K562 (cell line): ENCODE data around the gene CSTB. TPM values are rescaled to one million over a fixed set of nuclear protein-coding genes. Genes with fewer than 3 reads are reported as not detected.
A peak's percentile ranks its signal among the peaks of the same experiment; 100 is the strongest.

Experiments used
- BDP1 ChIP-seq: IDR thresholded peaks from 3 replicates; pipeline ENCODE4 v1.6.1; 2011; ENCODE audit not compliant: insufficient read length, insufficient read depth
- CEBPB ChIP-seq: fragments of 450-650 bp; IDR thresholded peaks from 2 replicates; pipeline ENCODE4 v1.6.1; 2016; ENCODE audit warnings: missing genetic modification characterization, missing compliant biosample characterization
- EGR1 ChIP-seq: fragments of 450-650 bp; conservative IDR thresholded peaks from 2 replicates; pipeline ENCODE4 v1.6.1; 2017; ENCODE audit warnings: mild to moderate bottlenecking
- JUND ChIP-seq, 2 experiments: IDR thresholded peaks; 2 replicates in 1 of 2; 3 replicates in 1 of 2; pipeline ENCODE4 v1.6.1; 2011; ENCODE audit warnings: borderline replicate concordance in 2 of 2, low read depth in 2 of 2, low read length in 2 of 2, improper control_type of control experiment in 1 of 2, missing biosample characterization in 1 of 2, missing genetic modification characterization in 1 of 2, missing genetic modification reagents in 1 of 2
- MAFG ChIP-seq: fragments of 450-650 bp; conservative IDR thresholded peaks from 2 replicates; pipeline ENCODE4 v1.6.1; 2016; ENCODE audit warnings: missing genetic modification characterization, missing compliant biosample characterization
- NCOA6 ChIP-seq: fragments of 450-650 bp; IDR thresholded peaks from 2 replicates; pipeline ENCODE4 v1.6.1; 2017; ENCODE audit warnings: mild to moderate bottlenecking
- PCBP1 ChIP-seq: fragments of 200-400 bp; formaldehyde crosslinking; IDR thresholded peaks from 2 replicates; pipeline ENCODE4 v1.6.1; 2018; ENCODE audit warnings: mild to moderate bottlenecking, low read depth, low read length; ENCODE audit not compliant: poor library complexity, severe bottlenecking
- PHB ChIP-seq: fragments of 250-450 bp; sonication (Bioruptor Pico); IDR thresholded peaks from 2 replicates; pipeline ENCODE4 v1.5.0; 2021
- POLR2H ChIP-seq: IDR thresholded peaks from 2 replicates; pipeline ENCODE4 v1.6.1; 2016; ENCODE audit warnings: missing genetic modification characterization, low read depth, mild to moderate bottlenecking, control low read depth, missing compliant biosample characterization, moderate library complexity
- RFX7 ChIP-seq: fragments of 250-450 bp; sonication (Bioruptor Pico); IDR thresholded peaks from 2 replicates; pipeline ENCODE4 v1.5.1; 2021; ENCODE audit warnings: mild to moderate bottlenecking
- SETDB1 ChIP-seq: IDR thresholded peaks from one replicate; pipeline ENCODE4 v1.6.1; 2012; ENCODE audit warnings: low read length, control low read depth, inconsistent platforms
- SIN3A ChIP-seq, 2 experiments: fragments of 150-350 bp in 1 of 2; IDR thresholded peaks; 2 replicates each; pipeline ENCODE4 v1.6.1; 2011 to 2016; ENCODE audit warnings: borderline replicate concordance in 2 of 2, low read depth in 2 of 2, low read length in 2 of 2, mild to moderate bottlenecking in 2 of 2, moderate library complexity in 2 of 2; ENCODE audit not compliant: control insufficient read depth in 1 of 2
- SMARCA5 ChIP-seq: fragments of 450-650 bp; IDR thresholded peaks from 2 replicates; pipeline ENCODE4 v1.6.1; 2016
- ZNF23 ChIP-seq: fragments of 250-450 bp; sonication (Bioruptor Pico); IDR thresholded peaks from 2 replicates; pipeline ENCODE4 v1.4.0; 2020; ENCODE audit warnings: mild to moderate bottlenecking
- ZNF589 ChIP-seq: fragments of 200-800 bp; sonication (Bioruptor generic); IDR thresholded peaks from 2 replicates; pipeline ENCODE4 v1.6.1; 2016; ENCODE audit warnings: low read depth, missing genetic modification characterization, missing compliant biosample characterization
- ZNF79 ChIP-seq: fragments of 250-450 bp; sonication (Bioruptor Pico); IDR thresholded peaks from 2 replicates; pipeline ENCODE4 v1.4.0; 2020; ENCODE audit warnings: low read depth, mild to moderate bottlenecking, moderate library complexity
- polyA plus RNA-seq, 8 experiments: library from polyadenylated mRNA; depleted of rRNA in 4 of 8; stranded (reverse) in 5 of 8; unstranded in 3 of 8; fragments of >200 nt; fragmentation: Nextera tagmentation in 2 of 8; fragmentation: Illumina TruSeq in 1 of 8; extraction: Ambion mirVana in 2 of 8; extraction: Trizol in 1 of 8; gene quantifications; 2 replicates each; pipeline versions ENCODE4 v1.2.1 to v1.2.3, GENCODE V29; 2011 to 2014; ENCODE audit warnings: inconsistent platforms in 1 of 8, missing spikeins in 1 of 8
- total RNA-seq, 7 experiments: library from RNA; depleted of rRNA in 6 of 7; stranded (reverse); fragments of >200 nt in 6 of 7; fragmentation: Illumina TruSeq in 2 of 7; extraction: Trizol in 2 of 7; gene quantifications; 2 replicates each; pipeline versions ENCODE4 v1.2.1 to v1.2.3, GENCODE V29; 2011 to 2021; ENCODE audit warnings: low replicate concordance in 1 of 7
- TF ChIP-seq, protein P1 (sequence below): IDR thresholded peaks from 2 replicates; pipeline ENCODE4 v1.6.1; 2011; ENCODE audit warnings: borderline replicate concordance, low read depth, mild to moderate bottlenecking, moderate library complexity, low read length; ENCODE audit not compliant: insufficient read depth, poor library complexity, severe bottlenecking
- TF ChIP-seq, protein P2 (sequence below): sonication (generic); formaldehyde crosslinking; IDR thresholded peaks from 2 replicates; pipeline ENCODE4 v1.5.0; 2020; ENCODE audit warnings: missing genetic modification reagents
- TF ChIP-seq, protein P3 (sequence below): fragments of 450-650 bp; IDR thresholded peaks from 2 replicates; pipeline ENCODE4 v1.6.1; 2014; ENCODE audit warnings: low read depth, mild to moderate bottlenecking, moderate library complexity, borderline replicate concordance

Gene CSTB
- total and polyA plus RNA-seq, 9 of the 15 experiments (the other 6 are each of a cell fraction or from before 2014, with no cell fraction given), result 12.4 to 65.0 (median 31.7) TPM

DNA sequence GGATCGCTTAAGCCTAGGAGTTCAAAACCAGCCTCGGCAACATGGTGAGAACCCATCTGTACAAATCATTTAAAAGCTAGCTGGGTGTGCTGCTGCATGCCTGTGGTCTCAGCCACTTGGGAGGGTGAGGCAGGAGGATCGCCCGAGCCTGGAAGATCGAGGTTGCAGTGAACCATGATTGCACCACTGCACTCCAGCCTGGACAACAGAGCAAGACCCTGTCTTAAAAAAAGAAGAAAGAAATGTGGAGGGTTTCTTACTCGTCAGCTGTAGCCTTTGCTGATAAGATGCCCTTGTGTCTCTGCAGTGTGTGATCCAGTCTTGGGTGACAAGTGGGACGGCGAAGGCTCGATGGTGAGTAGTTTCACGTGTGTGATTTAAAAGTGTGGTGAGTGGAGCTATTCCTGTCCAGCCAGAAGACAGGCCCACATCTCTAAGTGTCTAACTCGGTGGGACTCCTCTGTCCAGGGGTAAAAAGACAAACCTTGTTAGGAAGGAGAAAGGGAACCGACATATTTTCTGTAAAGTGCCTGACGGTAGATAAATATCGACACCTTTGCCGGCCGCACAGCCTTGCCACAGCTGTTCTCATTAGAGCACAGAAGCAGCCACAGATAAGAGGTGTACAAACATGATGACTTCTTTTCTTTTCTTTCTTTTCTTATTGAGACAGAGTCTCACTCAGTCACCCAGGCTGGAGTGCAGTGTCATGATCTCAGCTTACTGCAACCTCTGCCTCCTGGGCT, 30.2 kb downstream of the CSTB start (continued):
- TF ChIP-seq, protein P1, sequence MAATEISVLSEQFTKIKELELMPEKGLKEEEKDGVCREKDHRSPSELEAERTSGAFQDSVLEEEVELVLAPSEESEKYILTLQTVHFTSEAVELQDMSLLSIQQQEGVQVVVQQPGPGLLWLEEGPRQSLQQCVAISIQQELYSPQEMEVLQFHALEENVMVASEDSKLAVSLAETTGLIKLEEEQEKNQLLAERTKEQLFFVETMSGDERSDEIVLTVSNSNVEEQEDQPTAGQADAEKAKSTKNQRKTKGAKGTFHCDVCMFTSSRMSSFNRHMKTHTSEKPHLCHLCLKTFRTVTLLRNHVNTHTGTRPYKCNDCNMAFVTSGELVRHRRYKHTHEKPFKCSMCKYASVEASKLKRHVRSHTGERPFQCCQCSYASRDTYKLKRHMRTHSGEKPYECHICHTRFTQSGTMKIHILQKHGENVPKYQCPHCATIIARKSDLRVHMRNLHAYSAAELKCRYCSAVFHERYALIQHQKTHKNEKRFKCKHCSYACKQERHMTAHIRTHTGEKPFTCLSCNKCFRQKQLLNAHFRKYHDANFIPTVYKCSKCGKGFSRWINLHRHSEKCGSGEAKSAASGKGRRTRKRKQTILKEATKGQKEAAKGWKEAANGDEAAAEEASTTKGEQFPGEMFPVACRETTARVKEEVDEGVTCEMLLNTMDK, result no peak
- TF ChIP-seq ZNF79 (CRISPR knock-in tag), result no peak
- TF ChIP-seq NCOA6, result no peak
- no peak for TF ChIP-seq ZNF589 (CRISPR knock-in tag)
- TF ChIP-seq CEBPB (tag), result peak; percentile 56
- no peak for TF ChIP-seq PHB (CRISPR knock-in tag)
- no peak for TF ChIP-seq POLR2H (tag)
- TF ChIP-seq PCBP1, result no peak
- TF ChIP-seq SMARCA5, result no peak
- TF ChIP-seq JUND (IDR thresholded peaks at IDR 0.05; ENCODE audit: borderline replicate concordance, low read depth, low read length), result no peak
- no peak for TF ChIP-seq JUND (tag; IDR thresholded peaks at IDR 0.05; ENCODE audit: borderline replicate concordance, low read depth, low read length)
- TF ChIP-seq MAFG (tag), result peak; percentile 37; the same call in 1 of the 2 replicates
- no peak for TF ChIP-seq EGR1
- TF ChIP-seq BDP1, result no peak
- no peak for TF ChIP-seq ZNF23 (CRISPR knock-in tag)
- no peak for TF ChIP-seq RFX7 (CRISPR knock-in tag)
- no peak for TF ChIP-seq SETDB1
- TF ChIP-seq, protein P2, sequence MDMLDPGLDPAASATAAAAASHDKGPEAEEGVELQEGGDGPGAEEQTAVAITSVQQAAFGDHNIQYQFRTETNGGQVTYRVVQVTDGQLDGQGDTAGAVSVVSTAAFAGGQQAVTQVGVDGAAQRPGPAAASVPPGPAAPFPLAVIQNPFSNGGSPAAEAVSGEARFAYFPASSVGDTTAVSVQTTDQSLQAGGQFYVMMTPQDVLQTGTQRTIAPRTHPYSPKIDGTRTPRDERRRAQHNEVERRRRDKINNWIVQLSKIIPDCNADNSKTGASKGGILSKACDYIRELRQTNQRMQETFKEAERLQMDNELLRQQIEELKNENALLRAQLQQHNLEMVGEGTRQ (CRISPR knock-in tag), result no peak
- no peak for TF ChIP-seq SIN3A (IDR thresholded peaks at IDR 0.05; ENCODE audit: borderline replicate concordance in 2 of 2, control insufficient read depth in 1 of 2, low read depth in 2 of 2, low read length in 2 of 2)
- TF ChIP-seq, protein P3, sequence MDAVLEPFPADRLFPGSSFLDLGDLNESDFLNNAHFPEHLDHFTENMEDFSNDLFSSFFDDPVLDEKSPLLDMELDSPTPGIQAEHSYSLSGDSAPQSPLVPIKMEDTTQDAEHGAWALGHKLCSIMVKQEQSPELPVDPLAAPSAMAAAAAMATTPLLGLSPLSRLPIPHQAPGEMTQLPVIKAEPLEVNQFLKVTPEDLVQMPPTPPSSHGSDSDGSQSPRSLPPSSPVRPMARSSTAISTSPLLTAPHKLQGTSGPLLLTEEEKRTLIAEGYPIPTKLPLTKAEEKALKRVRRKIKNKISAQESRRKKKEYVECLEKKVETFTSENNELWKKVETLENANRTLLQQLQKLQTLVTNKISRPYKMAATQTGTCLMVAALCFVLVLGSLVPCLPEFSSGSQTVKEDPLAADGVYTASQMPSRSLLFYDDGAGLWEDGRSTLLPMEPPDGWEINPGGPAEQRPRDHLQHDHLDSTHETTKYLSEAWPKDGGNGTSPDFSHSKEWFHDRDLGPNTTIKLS, result no peak
- TF ChIP-seq, all 486 proteins: peak for 30
